ENCODE measurements around the gene ZNF608.

- peak; percentile 69 for TF ChIP-seq EP300 (IDR thresholded peaks at IDR 0.05)
- no peak for TF ChIP-seq CTCF (IDR thresholded peaks at IDR 0.05)
Observed at GRCh38 chr5:124746916-124747790, 714 bp upstream of the ZNF608 start.
